K562 (cell line): ENCODE results near the gene PEX6. TPM values are rescaled to one million over a fixed set of nuclear protein-coding genes. Genes with fewer than 3 reads are reported as not detected.
A peak's percentile ranks its signal among the peaks of the same experiment; 100 is the strongest.

Experiments used
- E2F1 ChIP-seq: sonication (generic); formaldehyde crosslinking; IDR thresholded peaks from 2 replicates; pipeline ENCODE4 v1.8.1; 2023; ENCODE audit warnings: mild to moderate bottlenecking, missing genetic modification reagents, moderate library complexity
- FOSL1 ChIP-seq: fragments of 200-800 bp; sonication (Bioruptor generic); conservative IDR thresholded peaks from 2 replicates; pipeline ENCODE4 v1.6.1; 2016; ENCODE audit warnings: missing genetic modification characterization, missing compliant biosample characterization
- MTA2 ChIP-seq: fragments of 450-650 bp; IDR thresholded peaks from 2 replicates; pipeline ENCODE4 v1.6.1; 2016; ENCODE audit warnings: low read depth
- NFYB ChIP-seq: IDR thresholded peaks from 2 replicates; pipeline ENCODE4 v1.6.1; 2011; ENCODE audit warnings: mild to moderate bottlenecking, moderate library complexity; ENCODE audit not compliant: insufficient read length; ENCODE audit errors: extremely low read depth
- NONO ChIP-seq, 2 experiments: fragments of 200-400 bp in 1 of 2; fragments of 450-650 bp in 1 of 2; formaldehyde crosslinking in 1 of 2; IDR thresholded peaks; 2 replicates each; pipeline ENCODE4 v1.6.1; 2017; ENCODE audit warnings: low read depth in 2 of 2, mild to moderate bottlenecking in 2 of 2, moderate library complexity in 2 of 2, low read length in 1 of 2
- PRDM10 ChIP-seq: fragments of 450-650 bp; IDR thresholded peaks from 2 replicates; pipeline ENCODE4 v1.6.1; 2018; ENCODE audit not compliant: partially characterized antibody
- RBFOX2 ChIP-seq: fragments of 200-400 bp; formaldehyde crosslinking; IDR thresholded peaks from 2 replicates; pipeline ENCODE4 v1.6.1; 2017; ENCODE audit warnings: low read depth, mild to moderate bottlenecking, low read length, moderate library complexity
- TBL1XR1 ChIP-seq, 2 experiments: IDR thresholded peaks; 2 replicates each; pipeline ENCODE4 v1.6.1; 2012; ENCODE audit warnings: improper control_type of control experiment in 2 of 2, low read length in 2 of 2, mild to moderate bottlenecking in 1 of 2
- TRIM28 ChIP-seq: fragments of 450-650 bp; IDR thresholded peaks from 2 replicates; pipeline ENCODE4 v1.6.1; 2017
- ZNF384 ChIP-seq: IDR thresholded peaks from 2 replicates; pipeline ENCODE4 v1.6.1; 2012; ENCODE audit warnings: low read depth, low read length, improper control_type of control experiment
- ZZZ3 ChIP-seq: fragments of 450-650 bp; IDR thresholded peaks from 2 replicates; pipeline ENCODE4 v1.6.1; 2016; ENCODE audit warnings: antibody characterized with exemption, mild to moderate bottlenecking, moderate library complexity
- polyA plus RNA-seq, 8 experiments: library from polyadenylated mRNA; depleted of rRNA in 4 of 8; stranded (reverse) in 5 of 8; unstranded in 3 of 8; fragments of >200 nt; fragmentation: Nextera tagmentation in 2 of 8; fragmentation: Illumina TruSeq in 1 of 8; extraction: Ambion mirVana in 2 of 8; extraction: Trizol in 1 of 8; gene quantifications; 2 replicates each; pipeline versions ENCODE4 v1.2.1 to v1.2.3, GENCODE V29; 2011 to 2014; ENCODE audit warnings: inconsistent platforms in 1 of 8, missing spikeins in 1 of 8
- total RNA-seq, 7 experiments: library from RNA; depleted of rRNA in 6 of 7; stranded (reverse); fragments of >200 nt in 6 of 7; fragmentation: Illumina TruSeq in 2 of 7; extraction: Trizol in 2 of 7; gene quantifications; 2 replicates each; pipeline versions ENCODE4 v1.2.1 to v1.2.3, GENCODE V29; 2011 to 2021; ENCODE audit warnings: low replicate concordance in 1 of 7

PEX6 gene
- total and polyA plus RNA-seq, 9 of the 15 experiments (the other 6 are each of a cell fraction or from before 2014, with no cell fraction given): 0.17 to 20.8 (median 6.9) TPM

GRCh38 chr6:42984001-42984923 is 5.3 kb upstream of the PEX6 start, which contains the start of gene PPP2R5D (continued):
- TF ChIP-seq E2F1 (CRISPR knock-in tag) (peak; percentile 53; the same call in 1 of the 2 replicates), ZNF384 (0 out of 2 replicates have a peak, but pooled peaks have one; percentile 17), TRIM28 (0 out of 2 replicates have a peak, but pooled peaks have one; percentile 43), NFYB (peak; percentile 88), MTA2 (no peak), RBFOX2 (peak; percentile 84), ZZZ3 (no peak), FOSL1 (tag) (no peak), TBL1XR1 (IDR thresholded peaks at IDR 0.05; ENCODE audit: low read length in 2 of 2) (0 out of 4 replicates have a peak, but pooled peaks of 1 of the 2 experiments have one; percentile 12), PRDM10 (peak; percentile 18), NONO (IDR thresholded peaks at IDR 0.05; ENCODE audit: low read depth in 2 of 2, low read length in 1 of 2) (no peak)
